Breast epithelium (tissue), 4 donors: ENCODE results near the gene IL17RD. TPM values are rescaled to one million over a fixed set of nuclear protein-coding genes. Genes with fewer than 3 reads are reported as not detected.

Experiments used
- DNase-seq, 2 donors: peaks; one replicate each; pipeline ENCODE4 v3.0.0-alpha.2; 2019; ENCODE audit warnings: low spot score in 2 of 2
- H3K27ac ChIP-seq, 2 donors: fragments of 200-600 bp; sonication (generic) in 1 of 2; one replicate each; pipeline ENCODE4 v1.5.1; 2016 to 2019; ENCODE audit warnings: mild to moderate bottlenecking in 1 of 2
- H3K27me3 ChIP-seq, 2 donors: fragments of 200-600 bp; sonication (generic) in 1 of 2; one replicate each; pipeline versions ENCODE4 v1.5.1 to v1.6.0; 2017 to 2019; ENCODE audit warnings: control low read depth in 1 of 2, mild to moderate bottlenecking in 1 of 2
- H3K36me3 ChIP-seq: fragments of 200-600 bp; one replicate; pipeline ENCODE4 v1.5.1; 2019
- H3K4me1 ChIP-seq, 2 donors: fragments of 200-600 bp; sonication (generic); one replicate each; pipeline ENCODE4 v1.5.1; 2016 to 2019; ENCODE audit warnings: control low read depth in 1 of 2
- H3K4me3 ChIP-seq, 3 donors: fragments of 200-600 bp; sonication (generic); 1 replicate in 2 of 3; 2 replicates in 1 of 3; pipeline ENCODE4 v1.5.1; 2016 to 2019; ENCODE audit warnings: mild to moderate bottlenecking in 3 of 3, moderate library complexity in 2 of 3
- H3K9me3 ChIP-seq, 2 donors: fragments of 200-600 bp; sonication (generic) in 1 of 2; one replicate each; pipeline ENCODE4 v1.5.1; 2016 to 2019; ENCODE audit warnings: control low read depth in 1 of 2
- POLR2A ChIP-seq: fragments of 450-650 bp; IDR thresholded peaks from one replicate; pipeline ENCODE4 v1.6.1; 2016; ENCODE audit warnings: antibody characterized with exemption, mild to moderate bottlenecking, moderate library complexity
- POLR2AphosphoS5 ChIP-seq, 3 donors: sonication (generic); formaldehyde crosslinking; IDR thresholded peaks; one replicate each; pipeline ENCODE4 v1.6.1; 2017; ENCODE audit warnings: antibody characterized with exemption in 3 of 3
- intact Hi-C: fragments of 100-400 bp; cut with DNase I; formaldehyde crosslinking; loops from one replicate; pipeline ENCODE4 v1.15.1; 2023; ENCODE audit warnings: low total_unique reads
- total RNA-seq, 3 donors: library from RNA; depleted of rRNA; stranded (reverse); fragments of >200 nt; gene quantifications; one replicate each; pipeline ENCODE4 v1.1.0, GENCODE V29; 2016
- TF ChIP-seq, protein P1 (sequence below), 3 donors: fragments of 450-650 bp; IDR thresholded peaks; one replicate each; pipeline ENCODE4 v1.5.1; 2016 to 2017; ENCODE audit warnings: antibody characterized with exemption in 3 of 3, mild to moderate bottlenecking in 3 of 3, moderate library complexity in 3 of 3

The IL17RD gene
- total RNA-seq, 3 donors from 2014 or later = 3.0 to 31.8 (median 31.0) TPM

DNA sequence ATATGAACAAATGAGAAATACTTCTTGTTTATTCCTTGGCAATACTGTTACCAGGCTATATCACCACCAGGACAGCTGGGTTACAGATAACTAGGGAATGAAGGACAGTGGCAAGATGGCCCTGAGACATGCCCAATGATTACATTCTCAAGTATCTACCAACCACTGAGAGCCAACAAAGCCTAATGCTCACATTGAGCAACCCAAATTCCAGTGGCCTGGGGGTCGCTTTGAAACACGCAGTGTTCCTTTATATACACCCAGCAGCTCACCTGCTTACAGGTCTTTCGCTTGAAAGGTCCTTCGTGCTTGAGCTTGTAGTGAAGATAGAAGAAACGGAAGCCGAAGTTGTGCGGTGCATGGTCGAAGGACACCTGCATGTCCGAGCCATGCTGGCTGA is 59.6 kb downstream of the IL17RD start:
- TF ChIP-seq POLR2A (no peak), POLR2AphosphoS5 (IDR thresholded peaks at IDR 0.05) (no peak)
- TF ChIP-seq, protein P1, sequence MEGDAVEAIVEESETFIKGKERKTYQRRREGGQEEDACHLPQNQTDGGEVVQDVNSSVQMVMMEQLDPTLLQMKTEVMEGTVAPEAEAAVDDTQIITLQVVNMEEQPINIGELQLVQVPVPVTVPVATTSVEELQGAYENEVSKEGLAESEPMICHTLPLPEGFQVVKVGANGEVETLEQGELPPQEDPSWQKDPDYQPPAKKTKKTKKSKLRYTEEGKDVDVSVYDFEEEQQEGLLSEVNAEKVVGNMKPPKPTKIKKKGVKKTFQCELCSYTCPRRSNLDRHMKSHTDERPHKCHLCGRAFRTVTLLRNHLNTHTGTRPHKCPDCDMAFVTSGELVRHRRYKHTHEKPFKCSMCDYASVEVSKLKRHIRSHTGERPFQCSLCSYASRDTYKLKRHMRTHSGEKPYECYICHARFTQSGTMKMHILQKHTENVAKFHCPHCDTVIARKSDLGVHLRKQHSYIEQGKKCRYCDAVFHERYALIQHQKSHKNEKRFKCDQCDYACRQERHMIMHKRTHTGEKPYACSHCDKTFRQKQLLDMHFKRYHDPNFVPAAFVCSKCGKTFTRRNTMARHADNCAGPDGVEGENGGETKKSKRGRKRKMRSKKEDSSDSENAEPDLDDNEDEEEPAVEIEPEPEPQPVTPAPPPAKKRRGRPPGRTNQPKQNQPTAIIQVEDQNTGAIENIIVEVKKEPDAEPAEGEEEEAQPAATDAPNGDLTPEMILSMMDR (IDR thresholded peaks at IDR 0.05) = no peak
- no peaks in the 10 kb centered on the region for H3K4me1 ChIP-seq
- no peaks in the 10 kb centered on the region for H3K27me3 ChIP-seq
- no peak overlapping the region for H3K27ac ChIP-seq
- intact Hi-C loops = no loop called here
- no peaks in the 10 kb centered on the region for H3K9me3 ChIP-seq
- H3K4me3 ChIP-seq = no peak overlapping the region
- DNase-seq = no peak
- H3K36me3 ChIP-seq = no peaks in the 10 kb centered on the region

DNA sequence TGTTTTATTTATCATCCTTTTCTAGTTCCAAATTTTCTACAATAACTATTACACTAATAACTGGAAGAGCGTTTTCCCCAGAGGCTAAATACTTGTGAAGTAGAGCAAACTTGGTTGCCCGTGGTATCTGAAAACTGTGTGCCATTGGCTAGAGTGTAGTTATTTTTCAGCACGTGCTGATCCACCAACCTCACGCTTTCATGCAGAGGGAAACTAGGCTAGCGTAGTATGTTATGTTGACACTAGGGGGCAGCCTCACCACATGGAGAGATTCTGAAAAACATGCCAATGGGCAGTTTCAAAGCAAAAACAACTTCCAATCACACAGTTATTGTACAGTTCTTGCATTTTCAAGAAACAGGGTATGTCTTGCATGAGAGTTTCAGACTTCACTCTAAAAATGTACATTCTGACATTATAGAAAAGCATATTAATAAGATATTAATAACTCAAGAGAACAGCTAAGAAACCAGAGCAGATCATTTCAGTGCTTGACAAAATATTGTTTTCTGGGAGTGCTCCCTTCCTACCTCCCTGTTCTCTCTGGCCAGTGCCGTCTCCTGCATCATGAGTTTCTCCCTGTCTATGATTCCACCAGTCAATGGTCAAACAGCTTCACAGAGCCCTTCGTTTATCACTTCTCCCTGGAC is 65.0 kb downstream of the IL17RD start:
- Histone ChIP-seq H3K9me3 (no peaks in the 10 kb centered on the region), H3K36me3 (no peaks in the 10 kb centered on the region), H3K4me1 (no peaks in the 10 kb centered on the region), H3K4me3 (no peak overlapping the region), H3K27me3 (no peaks in the 10 kb centered on the region), H3K27ac (peak overlapping the region in 1 of 2 donors; percentile 16)
- peak in 1 of 3 donors; percentile 42 for TF ChIP-seq POLR2AphosphoS5 (IDR thresholded peaks at IDR 0.05)
- TF ChIP-seq POLR2A = no peak
- TF ChIP-seq, protein P1 (IDR thresholded peaks at IDR 0.05) = peak; percentile 79 to 92 (median 91)
- intact Hi-C loops = no loop called here
- peak; percentile 59 to 60 for DNase-seq

DNA sequence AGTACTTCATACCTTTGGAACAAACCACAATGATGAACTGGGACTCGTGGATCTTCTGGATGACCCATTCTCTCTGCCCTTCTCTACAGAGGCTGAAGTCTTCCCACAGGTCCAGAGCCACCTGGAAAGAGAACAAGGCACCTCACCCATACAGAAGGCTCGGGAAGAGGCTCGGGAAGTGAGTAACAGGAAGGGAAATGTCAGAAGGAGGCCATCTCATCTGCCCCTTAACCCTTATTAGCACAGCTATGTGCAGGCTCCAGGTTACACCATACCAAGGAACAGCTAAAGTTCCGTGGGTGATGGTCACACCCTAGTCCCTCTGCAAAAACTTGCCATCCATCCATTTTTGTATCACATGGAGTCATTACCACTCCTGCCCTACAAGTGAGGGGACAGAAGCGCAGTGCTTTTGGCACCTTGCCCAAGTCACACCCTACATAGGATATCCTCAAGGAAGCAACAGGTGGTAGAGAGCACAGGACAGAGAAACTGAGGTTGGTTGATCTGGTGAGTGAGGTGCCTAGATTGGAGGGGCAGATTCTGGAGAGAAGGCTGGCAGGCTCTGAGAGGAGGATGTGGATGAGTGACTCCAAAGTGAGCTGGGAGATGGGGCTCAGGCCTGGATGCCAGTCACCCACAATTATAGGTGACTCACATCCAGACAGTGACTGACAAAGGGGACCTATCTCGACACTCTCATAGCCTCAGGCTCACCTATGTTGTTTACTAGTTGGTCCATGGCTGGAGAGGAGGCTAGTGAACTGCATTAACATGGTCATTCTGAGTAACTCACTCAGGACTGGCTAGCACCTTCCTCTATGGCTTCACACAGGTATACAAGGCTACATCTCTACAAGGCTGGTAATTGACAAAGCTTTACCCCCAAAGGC is 66.5 kb downstream of the IL17RD start:
- H3K9me3 ChIP-seq = no peaks in the 10 kb centered on the region
- TF ChIP-seq POLR2AphosphoS5 (IDR thresholded peaks at IDR 0.05) = no peak
- TF ChIP-seq POLR2A = no peak
- TF ChIP-seq, protein P1 (IDR thresholded peaks at IDR 0.05) = no peak
- no peak overlapping the region for H3K4me3 ChIP-seq
- intact Hi-C loops = no loop called here
- no peaks in the 10 kb centered on the region for H3K36me3 ChIP-seq
- no peaks in the 10 kb centered on the region for H3K27me3 ChIP-seq
- no peaks in the 10 kb centered on the region for H3K4me1 ChIP-seq
- H3K27ac ChIP-seq = peak overlapping the region in 1 of 2 donors; percentile 7
- DNase-seq = no peak

GRCh38 chr3:57097536-57097935 is 67.6 kb downstream of the IL17RD start:
- no peak for DNase-seq
- intact Hi-C loops = no loop called here
- H3K36me3 ChIP-seq = no peaks in the 10 kb centered on the region
- H3K4me3 ChIP-seq = no peak overlapping the region
- H3K4me1 ChIP-seq = no peaks in the 10 kb centered on the region
- TF ChIP-seq POLR2AphosphoS5 (IDR thresholded peaks at IDR 0.05) = no peak
- no peak for TF ChIP-seq POLR2A
- TF ChIP-seq, protein P1 (IDR thresholded peaks at IDR 0.05) = no peak
- no peaks in the 10 kb centered on the region for H3K27me3 ChIP-seq
- no peaks in the 10 kb centered on the region for H3K9me3 ChIP-seq
- H3K27ac ChIP-seq = no peak overlapping the region

DNA sequence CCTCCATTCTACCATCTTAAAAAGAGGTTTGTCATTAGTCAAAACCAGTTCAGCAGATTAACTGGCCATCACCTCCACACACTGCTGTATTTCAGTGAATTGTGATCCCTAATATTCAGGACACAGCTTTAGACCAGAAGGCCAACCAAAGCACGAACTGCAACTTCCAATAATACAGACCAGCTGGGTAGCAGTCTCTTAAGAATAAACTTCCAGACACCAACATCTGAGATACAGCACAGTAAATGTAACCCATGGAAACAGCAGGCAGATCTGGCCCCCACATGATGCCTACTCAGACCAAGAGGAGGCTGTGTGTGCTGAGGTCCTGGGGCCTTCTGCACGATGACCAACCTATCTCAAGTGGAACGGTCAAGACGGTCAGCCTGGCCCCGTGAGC is 69.8 kb downstream of the IL17RD start:
- DNase-seq = no peak
- H3K27me3 ChIP-seq = no peaks in the 10 kb centered on the region
- H3K27ac ChIP-seq = peak overlapping the region in 1 of 2 donors; percentile 79
- intact Hi-C loops = no loop called here
- no peaks in the 10 kb centered on the region for H3K9me3 ChIP-seq
- no peaks in the 10 kb centered on the region for H3K36me3 ChIP-seq
- no peak overlapping the region for H3K4me3 ChIP-seq
- TF ChIP-seq, protein P1 (IDR thresholded peaks at IDR 0.05) = no peak
- TF ChIP-seq POLR2AphosphoS5 (IDR thresholded peaks at IDR 0.05) (no peak), POLR2A (no peak)
- peaks cover 0 to 4% of the 10 kb centered on the region in 2 donors for H3K4me1 ChIP-seq
